Measurements from ENCODE around the gene TBL3. TPM values are rescaled to one million over a fixed set of nuclear protein-coding genes. Genes with fewer than 3 reads are reported as not detected.
A peak's percentile ranks its signal among the peaks of the same experiment; 100 is the strongest.

The TBL3 gene
- total RNA-seq, 1 donor, result 26.1 TPM

GRCh38 chr16:2008009-2008526, 36.2 kb downstream of the TBL3 start:
- Histone ChIP-seq H3K27ac (ENCODE audit: low read depth, low read length) (peak overlapping the region; percentile 57), H3K36me3 (ENCODE audit: insufficient read depth, low read length) (peaks cover 5% of the 10 kb centered on the region), H3K9me3 (ENCODE audit: low read depth, low read length) (no peaks in the 10 kb centered on the region), H4K20me1 (ENCODE audit: insufficient read depth, low read length) (peaks cover 59% of the 10 kb centered on the region), H3K79me2 (ENCODE audit: insufficient read depth, low read length) (peaks cover 74% of the 10 kb centered on the region), H3K4me1 (ENCODE audit: insufficient read depth, low read length) (peaks cover 32% of the 10 kb centered on the region), H2AFZ (ENCODE audit: low read length) (no peak overlapping the region), H3K4me3 (ENCODE audit: insufficient read depth, low read length) (peak overlapping the region; percentile 82), H3K4me2 (ENCODE audit: insufficient read depth, low read length) (peak overlapping the region; percentile 96), H3K27me3 (ENCODE audit: insufficient read depth, low read length) (no peaks in the 10 kb centered on the region)
- DNase-seq (ENCODE audit: insufficient read length, low spot score, missing footprints), result peak; percentile 96
- TF ChIP-seq, protein P1, sequence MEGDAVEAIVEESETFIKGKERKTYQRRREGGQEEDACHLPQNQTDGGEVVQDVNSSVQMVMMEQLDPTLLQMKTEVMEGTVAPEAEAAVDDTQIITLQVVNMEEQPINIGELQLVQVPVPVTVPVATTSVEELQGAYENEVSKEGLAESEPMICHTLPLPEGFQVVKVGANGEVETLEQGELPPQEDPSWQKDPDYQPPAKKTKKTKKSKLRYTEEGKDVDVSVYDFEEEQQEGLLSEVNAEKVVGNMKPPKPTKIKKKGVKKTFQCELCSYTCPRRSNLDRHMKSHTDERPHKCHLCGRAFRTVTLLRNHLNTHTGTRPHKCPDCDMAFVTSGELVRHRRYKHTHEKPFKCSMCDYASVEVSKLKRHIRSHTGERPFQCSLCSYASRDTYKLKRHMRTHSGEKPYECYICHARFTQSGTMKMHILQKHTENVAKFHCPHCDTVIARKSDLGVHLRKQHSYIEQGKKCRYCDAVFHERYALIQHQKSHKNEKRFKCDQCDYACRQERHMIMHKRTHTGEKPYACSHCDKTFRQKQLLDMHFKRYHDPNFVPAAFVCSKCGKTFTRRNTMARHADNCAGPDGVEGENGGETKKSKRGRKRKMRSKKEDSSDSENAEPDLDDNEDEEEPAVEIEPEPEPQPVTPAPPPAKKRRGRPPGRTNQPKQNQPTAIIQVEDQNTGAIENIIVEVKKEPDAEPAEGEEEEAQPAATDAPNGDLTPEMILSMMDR (IDR thresholded peaks at IDR 0.05; ENCODE audit: extremely low read depth, low read depth, low read length), result no peak

- Histone ChIP-seq H4K20me1 (ENCODE audit: insufficient read depth, low read length) (peaks cover 52% of the 10 kb centered on the region), H3K4me2 (ENCODE audit: insufficient read depth, low read length) (peak overlapping the region; percentile 96), H3K36me3 (ENCODE audit: insufficient read depth, low read length) (no peaks in the 10 kb centered on the region), H2AFZ (ENCODE audit: low read length) (no peak overlapping the region), H3K4me3 (ENCODE audit: insufficient read depth, low read length) (peak overlapping the region; percentile 82), H3K79me2 (ENCODE audit: insufficient read depth, low read length) (peaks cover 67% of the 10 kb centered on the region), H3K4me1 (ENCODE audit: insufficient read depth, low read length) (peaks cover 32% of the 10 kb centered on the region), H3K9me3 (ENCODE audit: low read depth, low read length) (no peaks in the 10 kb centered on the region), H3K27me3 (ENCODE audit: insufficient read depth, low read length) (no peaks in the 10 kb centered on the region), H3K27ac (ENCODE audit: low read depth, low read length) (peak overlapping the region; percentile 57)
- TF ChIP-seq, protein P1 (IDR thresholded peaks at IDR 0.05; ENCODE audit: extremely low read depth, low read depth, low read length), result no peak
- peak; percentile 92 for DNase-seq (ENCODE audit: insufficient read length, low spot score, missing footprints)
Measured at GRCh38 chr16:2008631-2009163, 36.8 kb downstream of the TBL3 start.

- DNase-seq (ENCODE audit: insufficient read length, low spot score, missing footprints), result peak; percentile 91
Measured at GRCh38 chr16:2009164-2009711, 37.4 kb downstream of the TBL3 start.

More at GRCh38 chr16:2009164-2009711, 37.4 kb downstream of the TBL3 start:
- no peaks in the 10 kb centered on the region for H3K36me3 ChIP-seq (ENCODE audit: insufficient read depth, low read length)
- H4K20me1 ChIP-seq (ENCODE audit: insufficient read depth, low read length), result peaks cover 47% of the 10 kb centered on the region
- H3K27me3 ChIP-seq (ENCODE audit: insufficient read depth, low read length), result no peaks in the 10 kb centered on the region
- H2AFZ ChIP-seq (ENCODE audit: low read length), result no peak overlapping the region
- H3K27ac ChIP-seq (ENCODE audit: low read depth, low read length), result peak overlapping the region; percentile 57
- H3K79me2 ChIP-seq (ENCODE audit: insufficient read depth, low read length), result peaks cover 62% of the 10 kb centered on the region
- no peaks in the 10 kb centered on the region for H3K9me3 ChIP-seq (ENCODE audit: low read depth, low read length)
- peak overlapping the region; percentile 96 for H3K4me2 ChIP-seq (ENCODE audit: insufficient read depth, low read length)
- H3K4me1 ChIP-seq (ENCODE audit: insufficient read depth, low read length), result peaks cover 29% of the 10 kb centered on the region
- H3K4me3 ChIP-seq (ENCODE audit: insufficient read depth, low read length), result peak overlapping the region; percentile 82
- TF ChIP-seq, protein P1 (IDR thresholded peaks at IDR 0.05; ENCODE audit: extremely low read depth, low read depth, low read length), result no peak

All from osteoblast (primary cell).